Mesothelial cell of epicardium (in vitro differentiated cells): Measurements from ENCODE around the gene BASP1. TPM values are rescaled to one million over a fixed set of nuclear protein-coding genes. Genes with fewer than 3 reads are reported as not detected.
A peak's percentile ranks its signal among the peaks of the same experiment; 100 is the strongest.

ENCODE experiments used
- DNase-seq, 2 experiments: peaks; one replicate each; pipeline ENCODE4 v3.0.0; 2021; ENCODE audit warnings: low spot score in 2 of 2; ENCODE audit not compliant: unreplicated experiment in 2 of 2
- H3K27ac Mint-ChIP-seq: 2 replicates; pipeline ENCODE4 v1.8.0; 2021; ENCODE audit warnings: mixed read lengths
- H3K27me3 Mint-ChIP-seq: 2 replicates; pipeline ENCODE4 v1.8.0; 2021; ENCODE audit warnings: low read depth, mixed read lengths
- H3K36me3 Mint-ChIP-seq: 2 replicates; pipeline ENCODE4 v1.8.0; 2021; ENCODE audit warnings: mixed read lengths
- H3K4me1 Mint-ChIP-seq: 2 replicates; pipeline ENCODE4 v1.8.0; 2021; ENCODE audit warnings: mixed read lengths
- H3K4me3 Mint-ChIP-seq: 2 replicates; pipeline ENCODE4 v1.8.0; 2021; ENCODE audit warnings: mild to moderate bottlenecking, moderate library complexity, mixed read lengths
- H3K9me3 Mint-ChIP-seq: 2 replicates; pipeline ENCODE4 v1.8.0; 2021; ENCODE audit warnings: mixed read lengths
- total RNA-seq: library from RNA; stranded (reverse); gene quantifications from 3 replicates; pipeline ENCODE4 v1.2.1, GENCODE V29; 2021
- TF ChIP-seq, protein P1 (sequence below): fragments of 200-600 bp; sonication (generic); IDR thresholded peaks from one replicate; pipeline ENCODE4 v1.5.0; 2021; ENCODE audit warnings: antibody characterized with exemption; ENCODE audit not compliant: unreplicated experiment

Gene BASP1
- total RNA-seq, 1 donor from 2014 or later: 140 TPM

DNA sequence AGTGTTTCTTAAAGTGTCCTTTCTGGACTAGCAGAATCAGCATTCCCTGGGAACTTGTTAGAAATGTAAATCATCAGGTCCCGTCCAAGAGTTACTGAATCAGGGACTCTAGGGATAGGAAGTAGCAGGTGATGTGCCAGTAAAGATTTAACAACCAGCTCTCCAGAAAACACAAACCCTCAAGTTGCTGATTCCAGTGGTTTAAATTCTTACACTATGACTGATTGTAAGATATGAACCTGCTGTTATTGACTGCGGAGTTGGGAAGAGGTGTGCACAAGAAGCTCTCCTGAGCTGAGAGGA lies 39.1 kb upstream of the BASP1 start:
- no peaks in the 10 kb centered on the region for H3K27me3 Mint-ChIP-seq
- H3K4me1 Mint-ChIP-seq: peaks cover 48% of the 10 kb centered on the region
- TF ChIP-seq, protein P1, sequence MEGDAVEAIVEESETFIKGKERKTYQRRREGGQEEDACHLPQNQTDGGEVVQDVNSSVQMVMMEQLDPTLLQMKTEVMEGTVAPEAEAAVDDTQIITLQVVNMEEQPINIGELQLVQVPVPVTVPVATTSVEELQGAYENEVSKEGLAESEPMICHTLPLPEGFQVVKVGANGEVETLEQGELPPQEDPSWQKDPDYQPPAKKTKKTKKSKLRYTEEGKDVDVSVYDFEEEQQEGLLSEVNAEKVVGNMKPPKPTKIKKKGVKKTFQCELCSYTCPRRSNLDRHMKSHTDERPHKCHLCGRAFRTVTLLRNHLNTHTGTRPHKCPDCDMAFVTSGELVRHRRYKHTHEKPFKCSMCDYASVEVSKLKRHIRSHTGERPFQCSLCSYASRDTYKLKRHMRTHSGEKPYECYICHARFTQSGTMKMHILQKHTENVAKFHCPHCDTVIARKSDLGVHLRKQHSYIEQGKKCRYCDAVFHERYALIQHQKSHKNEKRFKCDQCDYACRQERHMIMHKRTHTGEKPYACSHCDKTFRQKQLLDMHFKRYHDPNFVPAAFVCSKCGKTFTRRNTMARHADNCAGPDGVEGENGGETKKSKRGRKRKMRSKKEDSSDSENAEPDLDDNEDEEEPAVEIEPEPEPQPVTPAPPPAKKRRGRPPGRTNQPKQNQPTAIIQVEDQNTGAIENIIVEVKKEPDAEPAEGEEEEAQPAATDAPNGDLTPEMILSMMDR: no peak
- DNase-seq: no peak
- H3K27ac Mint-ChIP-seq: peak overlapping the region; percentile 71
- no peak overlapping the region for H3K4me3 Mint-ChIP-seq
- no peaks in the 10 kb centered on the region for H3K36me3 Mint-ChIP-seq
- no peaks in the 10 kb centered on the region for H3K9me3 Mint-ChIP-seq

- Mint-ChIP-seq H3K27me3 (no peaks in the 10 kb centered on the region), H3K4me1 (peaks cover 53% of the 10 kb centered on the region), H3K4me3 (no peak overlapping the region), H3K9me3 (no peaks in the 10 kb centered on the region), H3K36me3 (no peaks in the 10 kb centered on the region), H3K27ac (peak overlapping the region; percentile 71)
- TF ChIP-seq, protein P1: no peak
- no peak for DNase-seq
These were observed 37.0 kb upstream of the BASP1 start for GRCh38 chr5:17180330-17180843.

DNA sequence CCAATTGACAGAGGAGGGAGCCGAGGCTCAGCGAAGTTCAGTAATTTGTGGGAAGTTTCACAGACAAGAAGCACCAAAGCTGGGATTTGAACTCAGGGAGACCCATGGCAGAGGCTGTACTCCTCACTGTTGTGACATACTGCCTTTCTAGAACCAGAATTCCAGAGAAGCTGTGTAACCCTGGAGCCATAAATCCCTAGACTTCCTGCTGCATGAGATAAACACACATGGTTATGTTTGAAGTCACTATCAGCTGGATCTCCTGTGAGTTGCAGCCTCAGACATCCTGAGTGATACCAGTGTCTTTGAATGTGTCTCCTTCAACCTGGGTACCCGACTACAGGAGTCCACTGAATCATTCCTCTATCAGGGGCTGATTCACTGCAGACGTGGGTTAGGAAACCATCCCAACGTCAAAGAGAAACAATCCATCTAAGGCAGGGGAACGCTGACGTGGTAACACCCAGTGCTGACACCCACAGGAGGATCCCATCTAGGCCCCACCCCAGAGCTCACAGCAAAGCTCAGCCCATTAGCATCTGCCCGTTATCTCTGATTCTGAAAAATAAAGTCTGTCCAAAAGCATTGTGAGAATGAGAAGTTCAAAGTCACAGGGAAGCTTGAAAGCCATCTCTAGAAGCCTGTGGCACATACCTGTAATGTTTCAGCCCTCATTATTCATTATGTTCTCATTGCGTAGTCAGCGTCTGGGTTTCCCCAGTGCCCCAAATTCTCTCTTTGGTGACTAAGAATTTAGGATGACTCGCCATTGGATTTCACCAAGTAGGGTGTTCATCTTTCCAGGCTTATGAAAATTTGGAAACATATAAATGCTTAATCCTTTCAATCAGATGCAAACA lies 36.3 kb upstream of the BASP1 start:
- no peaks in the 10 kb centered on the region for H3K27me3 Mint-ChIP-seq
- peaks cover 53% of the 10 kb centered on the region for H3K4me1 Mint-ChIP-seq
- H3K9me3 Mint-ChIP-seq: no peaks in the 10 kb centered on the region
- TF ChIP-seq, protein P1: no peak
- H3K36me3 Mint-ChIP-seq: no peaks in the 10 kb centered on the region
- no peak for DNase-seq
- H3K4me3 Mint-ChIP-seq: no peak overlapping the region
- peak overlapping the region; percentile 71 for H3K27ac Mint-ChIP-seq

GRCh38 chr5:17182494-17182893 lies 34.9 kb upstream of the BASP1 start:
- DNase-seq: no peak
- Mint-ChIP-seq H3K27me3 (no peaks in the 10 kb centered on the region), H3K4me1 (peaks cover 52% of the 10 kb centered on the region), H3K27ac (peak overlapping the region; percentile 47), H3K9me3 (no peaks in the 10 kb centered on the region), H3K36me3 (no peaks in the 10 kb centered on the region), H3K4me3 (no peak overlapping the region)
- TF ChIP-seq, protein P1: no peak

- Mint-ChIP-seq H3K4me3 (no peak overlapping the region), H3K36me3 (no peaks in the 10 kb centered on the region), H3K27ac (peak overlapping the region; percentile 61), H3K27me3 (no peaks in the 10 kb centered on the region), H3K9me3 (no peaks in the 10 kb centered on the region), H3K4me1 (peaks cover 50% of the 10 kb centered on the region)
- TF ChIP-seq, protein P1: no peak
- no peak for DNase-seq
These were observed 34.5 kb upstream of the BASP1 start for GRCh38 chr5:17182981-17183380.
